Islet of Langerhans (tissue), 1 donor: Measurements from ENCODE around the gene SNN.

Experiments
- FAIRE-seq: peaks from one replicate; lab custom pipeline; 2011; peaks lifted over from hg19 to GRCh38; lab: Jason Lieb, UNC

Gene SNN

DNA sequence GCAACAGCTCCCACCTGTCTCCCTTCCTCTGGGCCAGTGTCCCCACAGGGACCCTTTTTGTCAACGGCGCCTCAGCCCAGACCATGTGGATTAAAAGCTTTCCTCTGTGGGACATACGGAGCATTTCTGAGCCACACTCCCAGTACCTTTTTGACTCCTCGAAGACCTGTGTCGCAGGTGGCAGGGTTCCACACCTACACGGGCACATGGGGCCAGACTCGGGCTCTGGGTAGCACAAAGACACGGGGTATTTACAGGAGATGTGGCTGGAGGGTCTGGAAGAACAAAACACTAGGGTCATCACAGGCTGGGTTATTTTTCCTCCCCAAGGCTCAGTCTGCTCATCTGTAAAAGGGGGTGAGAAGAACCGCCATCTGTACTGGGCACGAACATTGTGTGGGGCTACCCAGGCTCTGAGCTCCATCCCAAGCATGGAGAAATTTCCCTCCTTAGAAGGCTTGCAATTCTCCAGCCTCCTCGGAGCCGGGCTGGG lies 32.5 kb upstream of the SNN start:
- FAIRE-seq, result no peak

DNA sequence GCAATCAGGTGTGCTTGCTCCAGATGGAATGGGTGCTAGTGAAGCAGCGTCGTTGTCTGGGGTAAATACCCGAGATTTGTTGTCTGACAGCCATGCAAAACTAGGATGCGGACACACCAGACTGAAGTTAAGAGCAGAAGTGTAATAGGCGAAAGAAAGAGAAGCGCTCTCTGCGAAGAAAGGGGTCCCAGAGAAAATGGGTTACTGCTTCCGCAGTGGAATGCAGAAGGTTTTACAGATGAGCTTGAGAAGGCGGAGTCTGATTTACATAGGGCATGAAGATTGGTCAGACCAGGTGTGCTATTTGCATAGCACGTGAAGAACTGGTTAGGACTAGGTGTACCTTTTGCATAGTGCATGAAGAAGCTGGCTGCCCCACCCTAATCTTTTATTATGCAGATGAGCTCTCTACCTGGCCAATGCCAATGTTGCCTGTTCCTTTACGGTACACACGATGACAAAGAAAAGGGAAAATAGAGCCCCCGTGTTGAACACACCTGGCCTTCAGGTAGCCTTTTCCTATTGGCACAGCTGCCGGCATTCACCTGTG lies 32.0 kb upstream of the SNN start:
- no peak for FAIRE-seq

DNA sequence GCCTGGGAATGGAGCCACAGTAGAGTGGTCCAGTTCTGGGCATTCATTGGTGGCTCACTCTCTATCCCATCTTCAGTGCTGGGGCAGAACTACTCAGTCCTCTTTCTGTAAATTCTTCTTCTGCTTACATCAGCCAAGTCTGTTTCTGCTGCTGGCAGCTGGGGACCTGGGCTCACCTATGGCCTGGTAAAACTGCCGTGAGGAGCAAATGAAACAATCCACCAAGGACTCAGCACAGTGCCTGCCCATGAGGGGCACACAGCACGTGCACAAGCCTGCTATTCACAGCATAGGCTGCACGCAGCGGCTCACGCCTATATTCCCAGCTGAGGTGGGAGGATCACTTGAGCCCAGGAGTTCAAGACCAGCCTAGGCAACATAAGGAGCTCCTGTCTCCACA lies 30.9 kb upstream of the SNN start:
- no peak for FAIRE-seq

DNA sequence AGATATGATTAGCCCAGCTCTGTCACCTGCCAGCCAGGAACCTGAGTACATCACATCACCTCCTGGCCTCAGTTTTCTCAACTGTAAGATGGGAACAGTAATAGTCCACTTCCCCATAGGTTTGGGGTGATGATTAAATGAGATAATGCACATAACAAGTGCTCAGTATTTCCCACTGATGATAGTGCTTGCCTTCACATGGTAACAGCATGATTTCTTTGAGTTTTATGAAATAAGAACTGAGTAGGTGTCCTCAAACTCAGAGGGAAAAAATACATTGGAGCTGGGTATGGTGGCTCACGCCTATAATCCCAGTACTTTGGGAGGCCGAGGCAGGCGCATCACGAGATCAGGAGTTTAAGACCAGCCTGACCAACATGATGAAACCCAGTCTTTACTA lies 30.1 kb upstream of the SNN start:
- no peak for FAIRE-seq

DNA sequence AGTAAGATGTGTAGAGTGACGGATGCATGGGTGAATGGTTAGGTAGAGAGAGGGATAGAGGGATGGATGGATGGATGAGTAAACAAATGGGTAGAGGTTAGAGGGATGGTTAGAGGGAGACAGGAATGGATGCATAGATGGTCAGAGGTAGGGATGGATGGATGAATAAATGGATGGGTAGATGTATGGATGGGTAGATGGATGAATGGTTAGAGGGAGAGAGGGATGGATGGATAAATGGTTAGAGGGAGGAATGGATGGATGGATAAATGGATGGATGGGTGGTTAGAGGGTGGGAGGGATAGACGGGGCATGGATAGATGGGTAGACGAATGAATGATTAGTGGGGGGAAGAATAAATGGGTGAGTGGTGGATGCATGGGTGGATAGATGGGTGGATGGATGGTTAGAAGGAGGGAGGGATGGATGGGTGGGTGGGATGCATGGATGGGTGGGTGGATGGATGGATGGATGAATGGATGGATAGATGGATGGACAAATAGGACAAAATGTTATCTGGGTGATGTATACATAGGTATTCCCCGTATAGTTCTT lies 29.2 kb upstream of the SNN start:
- no peak for FAIRE-seq

DNA sequence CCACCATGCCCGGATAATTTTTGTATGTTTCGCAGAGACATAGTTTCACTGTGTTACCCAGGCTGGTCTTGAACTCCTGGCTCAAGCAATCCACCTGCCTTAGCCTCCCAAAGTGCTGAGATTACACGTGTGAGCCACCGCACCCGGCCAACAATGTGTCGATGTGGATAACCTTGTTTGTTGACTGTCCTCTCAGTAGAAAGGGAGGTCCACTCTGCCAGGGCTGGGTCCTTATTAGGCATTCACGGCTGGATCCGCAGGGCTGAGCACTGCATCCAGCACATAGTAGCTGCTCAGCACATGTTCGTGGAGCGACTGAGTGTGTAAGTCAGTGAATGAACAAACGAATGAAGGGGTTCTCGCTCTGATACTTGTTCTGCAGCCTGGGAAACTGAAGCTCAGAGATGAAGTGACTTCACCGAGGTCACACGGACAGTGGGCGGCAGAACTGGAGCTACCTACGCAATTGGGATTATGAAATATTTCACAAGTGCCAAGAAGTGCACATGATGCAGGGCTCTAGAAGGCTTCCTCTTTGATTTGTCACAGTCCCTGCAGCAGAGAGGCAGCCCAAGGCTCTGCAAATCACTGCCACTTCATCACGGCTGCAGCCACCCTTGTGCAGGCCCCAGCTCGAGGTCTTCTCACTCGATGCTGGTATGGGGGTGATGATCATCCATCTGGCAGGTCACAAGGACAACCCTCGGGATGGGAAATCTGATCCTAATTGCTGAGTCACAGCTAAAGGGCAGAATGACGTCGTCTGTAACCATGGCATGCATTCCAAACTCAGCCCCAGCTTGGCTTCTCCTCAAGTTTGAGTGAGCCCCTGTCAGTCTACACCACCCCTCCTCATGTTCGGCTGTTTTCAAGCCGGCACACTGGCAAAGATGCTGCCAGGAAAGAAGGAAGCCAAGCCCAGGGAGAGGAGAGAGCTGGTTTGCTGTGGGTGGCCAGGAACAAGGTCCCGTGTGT lies 28.0 kb upstream of the SNN start:
- no peak for FAIRE-seq

DNA sequence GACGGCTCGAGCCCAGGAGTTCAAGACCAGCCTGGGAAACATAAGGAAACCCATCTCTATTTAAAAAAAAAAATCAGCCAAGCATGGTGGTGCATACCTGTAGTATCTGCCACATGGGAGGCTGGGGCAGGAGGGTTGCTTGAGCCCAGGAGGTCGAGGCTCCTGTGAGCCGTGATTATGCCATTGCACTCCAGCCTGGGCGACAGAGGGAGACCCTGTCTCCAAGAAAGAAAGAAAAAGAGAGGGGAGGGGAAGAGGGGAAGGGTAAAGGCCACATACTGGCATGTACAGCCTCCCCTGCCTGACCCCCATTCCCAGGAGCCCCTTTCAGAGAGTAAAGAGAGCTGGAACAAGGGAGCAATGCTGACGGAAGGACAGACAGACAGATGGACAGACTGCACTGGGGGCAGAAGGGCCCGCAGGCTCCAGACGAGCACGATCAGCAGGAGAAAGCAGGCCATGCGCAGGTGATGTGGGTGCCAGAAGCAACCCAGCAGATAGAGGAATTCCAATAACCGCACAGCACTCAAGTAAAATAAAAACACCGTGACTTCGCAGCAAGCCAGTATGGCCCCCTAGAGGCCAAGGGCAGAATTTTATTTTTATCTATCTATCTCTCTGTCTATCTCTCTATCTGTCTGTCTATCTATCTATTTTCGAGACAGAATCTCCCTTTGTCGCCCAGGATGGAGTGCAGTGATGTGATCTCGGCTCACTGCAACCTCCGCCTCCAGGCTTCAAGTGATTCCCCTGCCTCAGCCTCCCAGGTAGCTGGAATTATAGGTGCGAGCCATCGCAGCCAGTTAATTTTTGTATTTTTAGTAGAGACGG lies 27.1 kb upstream of the SNN start:
- FAIRE-seq, result no peak

DNA sequence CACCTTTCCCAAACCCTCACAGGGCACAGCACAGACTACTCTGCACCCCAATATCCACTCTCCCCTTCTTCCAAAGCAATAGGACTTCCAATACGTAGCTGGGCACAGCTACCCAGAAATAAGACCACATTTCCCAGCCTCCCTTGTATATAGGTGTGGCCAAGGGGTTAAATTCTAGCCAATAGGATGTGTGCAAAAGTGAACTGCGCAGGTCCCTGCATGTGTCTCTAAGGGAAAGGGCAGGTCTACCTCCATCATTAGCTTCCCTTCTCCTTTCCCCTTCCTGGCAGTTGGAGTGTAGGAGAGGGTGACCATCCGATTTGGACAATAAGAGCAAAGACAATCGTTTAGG lies 25.5 kb upstream of the SNN start:
- FAIRE-seq, result no peak

DNA sequence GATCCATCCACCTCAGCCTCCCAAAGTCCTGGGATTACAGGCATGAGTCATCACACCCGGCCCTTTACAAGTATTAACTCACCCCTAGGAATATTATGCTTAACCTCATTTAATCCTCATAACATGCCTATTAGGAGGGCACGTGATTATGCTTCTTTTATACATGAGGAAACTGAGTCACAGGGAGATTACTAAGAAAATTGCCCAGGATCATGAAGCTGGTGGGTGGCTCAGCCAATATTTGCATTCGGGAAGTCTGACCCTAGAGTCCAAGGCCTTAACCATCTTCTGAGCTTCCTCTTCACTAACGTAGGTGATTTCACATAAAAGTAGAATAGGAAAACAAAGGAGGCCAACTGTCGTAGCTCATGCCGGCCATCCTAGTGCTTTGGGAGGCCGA lies 19.0 kb upstream of the SNN start:
- no peak for FAIRE-seq

DNA sequence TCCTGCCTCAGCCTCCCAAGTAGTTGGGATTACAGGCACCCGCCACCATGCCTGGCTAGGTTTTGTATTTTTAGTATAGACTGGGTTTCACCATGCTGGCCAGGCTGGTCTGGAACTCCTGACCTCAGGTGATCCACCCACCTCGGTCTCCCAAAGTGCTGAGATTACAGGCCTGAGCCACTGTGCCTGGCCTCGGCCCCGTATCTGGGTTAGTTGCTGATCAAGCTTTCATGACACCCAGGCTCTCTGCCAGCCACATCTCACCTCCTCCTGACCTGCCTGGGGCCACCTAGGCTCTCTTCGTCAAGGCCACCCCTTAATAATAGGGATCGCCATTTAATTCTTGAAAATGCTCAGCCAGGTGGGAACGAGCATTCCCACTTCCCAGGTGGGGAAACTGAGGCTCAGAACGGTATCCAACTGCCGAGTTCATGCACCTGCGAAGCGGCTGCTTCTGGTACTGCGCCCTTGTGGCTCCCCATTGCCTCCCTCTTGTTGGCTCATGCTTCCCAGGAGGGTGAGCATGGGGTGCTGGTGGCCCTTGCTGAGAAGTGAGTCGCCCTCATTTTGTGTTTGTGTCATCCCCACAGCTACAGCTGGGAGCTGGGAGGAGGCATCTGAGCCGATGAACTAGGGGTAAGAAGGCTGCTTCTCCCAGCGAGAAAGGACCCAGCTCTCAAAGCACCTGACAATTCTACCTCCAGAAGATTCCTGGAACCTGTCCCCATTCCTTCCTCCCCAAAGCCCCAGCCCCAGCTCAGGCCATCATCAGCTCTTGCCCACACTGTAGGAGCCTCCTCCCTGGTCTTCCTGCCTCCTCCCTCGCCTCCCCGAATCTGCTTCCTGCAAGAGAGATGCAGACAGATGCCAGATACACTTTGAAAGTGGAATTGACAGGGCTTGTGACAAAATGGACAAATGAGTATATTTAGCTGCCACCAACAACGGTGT lies 17.3 kb upstream of the SNN start:
- FAIRE-seq, result no peak

DNA sequence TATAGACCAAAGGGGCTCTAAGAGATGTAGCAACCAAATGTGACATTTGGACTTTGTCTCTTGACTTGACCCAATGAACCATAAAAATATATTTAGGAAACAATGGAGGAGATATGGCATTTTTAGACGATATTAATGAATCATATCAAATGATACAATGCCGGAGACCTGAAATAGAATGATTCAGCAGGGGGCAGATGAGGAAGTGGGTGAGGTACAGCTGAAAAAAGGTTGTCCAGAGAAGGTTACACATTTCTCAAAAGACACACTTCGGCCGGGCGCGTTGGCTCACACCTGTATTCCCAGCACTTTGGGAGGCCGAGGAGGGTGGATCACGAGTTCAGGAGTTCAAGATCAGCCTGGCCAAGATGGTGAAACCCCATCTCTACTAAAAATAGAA lies 16.5 kb upstream of the SNN start:
- FAIRE-seq, result no peak

DNA sequence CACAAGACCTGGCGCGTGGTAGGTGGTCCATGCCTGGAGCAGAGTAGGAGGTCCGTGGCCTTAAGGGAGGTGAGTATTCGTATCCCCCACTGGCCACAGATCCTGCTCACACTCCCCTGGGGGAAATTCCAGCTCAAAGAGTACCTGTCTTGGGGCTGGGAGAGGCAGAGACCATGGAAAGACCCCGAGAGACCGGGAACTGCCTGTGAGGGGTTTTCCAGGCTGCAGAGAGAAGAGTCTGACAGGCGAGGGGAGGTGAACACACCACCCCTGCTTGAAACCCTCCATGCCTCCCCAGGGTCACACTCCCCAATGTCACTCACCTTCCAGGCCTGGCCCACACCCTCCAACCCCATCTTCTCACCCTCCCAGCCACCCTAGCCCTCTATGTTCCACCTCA lies 12.6 kb upstream of the SNN start:
- no peak for FAIRE-seq

DNA sequence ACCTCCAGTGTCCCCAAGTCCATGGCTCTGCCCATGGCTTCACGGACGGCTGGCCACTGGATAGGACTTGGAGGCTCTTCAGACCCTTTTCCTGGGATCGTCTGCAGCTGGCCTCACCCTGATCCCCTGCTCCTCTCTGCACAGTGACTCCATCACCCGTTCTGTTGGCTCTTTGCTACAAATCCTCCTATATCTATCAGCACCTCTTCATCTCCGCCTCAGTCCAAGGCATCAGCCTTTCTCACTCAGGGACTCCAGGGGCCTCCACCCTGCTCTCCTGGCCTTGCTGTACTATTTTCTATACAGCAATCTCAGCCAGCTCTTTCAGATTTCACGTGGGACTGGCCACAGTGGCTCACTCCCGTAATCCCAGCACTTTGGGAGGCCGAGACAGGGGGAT lies 10.7 kb upstream of the SNN start:
- no peak for FAIRE-seq

DNA sequence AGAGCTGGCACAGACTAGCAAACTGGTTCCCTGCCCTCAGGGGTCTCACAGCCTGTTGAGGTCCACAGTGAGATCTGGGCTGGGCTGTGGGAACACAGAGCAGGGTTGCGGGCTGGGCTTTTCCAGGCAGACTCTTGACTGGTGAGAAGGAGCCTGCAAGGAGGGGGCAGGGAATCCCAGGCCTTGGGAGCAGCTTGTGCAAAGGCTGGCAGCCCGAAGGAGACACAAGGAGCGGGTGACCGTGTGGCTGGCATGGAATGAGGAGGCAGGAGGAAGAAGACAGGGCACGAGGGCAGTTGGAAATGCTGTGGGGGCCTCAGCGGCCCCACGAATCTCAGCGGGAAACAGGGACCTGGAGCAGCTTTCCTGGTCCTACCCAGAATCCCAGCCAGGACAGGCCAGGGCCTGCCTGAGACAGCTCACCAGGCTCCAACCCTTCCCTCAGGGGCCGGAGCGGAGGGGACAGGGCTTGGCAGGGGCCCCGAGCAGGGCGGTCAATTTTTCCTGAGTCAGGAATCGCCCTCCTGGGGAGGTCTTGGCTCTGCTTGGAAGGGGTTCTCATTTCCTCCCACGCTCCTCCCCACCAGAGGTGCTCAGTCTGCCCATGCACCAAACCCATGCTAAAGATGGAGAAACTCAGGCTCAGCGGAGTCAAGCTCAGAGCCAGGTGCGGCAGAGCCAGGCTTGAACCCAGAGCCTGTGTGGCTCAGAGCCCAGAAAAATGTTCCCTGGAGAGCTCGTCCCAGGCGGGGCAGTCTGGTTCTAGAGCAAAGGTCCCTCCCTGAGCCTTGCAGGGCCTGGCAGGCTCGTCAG lies 9.2 kb upstream of the SNN start:
- no peak for FAIRE-seq

DNA sequence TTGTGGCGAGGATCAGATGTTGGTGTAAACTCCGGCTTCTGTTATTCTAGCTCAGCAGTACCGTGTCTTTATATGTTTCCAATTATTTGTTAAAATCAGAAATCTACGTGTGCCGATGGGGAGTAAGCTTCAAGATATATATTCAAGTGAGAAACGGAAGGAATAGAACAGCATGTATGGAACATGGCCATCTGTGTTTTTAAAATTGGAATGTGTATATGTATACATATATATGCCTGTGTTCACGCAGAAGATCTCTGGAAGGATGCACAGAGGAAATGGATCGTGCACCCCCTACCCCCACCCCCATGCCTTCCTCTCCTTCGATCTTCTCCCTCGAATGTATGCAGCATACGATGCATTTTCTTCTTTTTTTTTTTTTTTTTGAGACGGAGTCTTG lies 7.7 kb upstream of the SNN start:
- FAIRE-seq, result no peak

DNA sequence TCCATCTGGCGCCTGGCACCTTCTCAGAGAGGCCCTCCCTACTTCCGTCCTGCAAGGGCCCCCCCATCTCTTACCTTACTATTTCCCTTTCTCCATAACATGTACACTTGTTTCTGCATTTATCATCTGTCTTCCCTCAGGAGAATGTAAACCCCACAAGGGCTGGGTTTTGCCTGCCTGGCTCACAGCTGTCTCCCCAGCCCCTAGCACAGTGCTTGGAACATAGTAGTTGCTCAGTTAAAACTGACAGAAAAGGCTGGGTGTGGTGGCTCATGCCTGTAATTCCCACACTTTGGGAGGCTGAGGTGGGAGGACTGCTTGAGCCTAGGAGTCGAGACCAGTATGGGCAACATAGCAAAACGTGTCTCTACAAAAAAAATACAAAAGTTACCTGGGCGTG lies 5.7 kb upstream of the SNN start:
- no peak for FAIRE-seq

DNA sequence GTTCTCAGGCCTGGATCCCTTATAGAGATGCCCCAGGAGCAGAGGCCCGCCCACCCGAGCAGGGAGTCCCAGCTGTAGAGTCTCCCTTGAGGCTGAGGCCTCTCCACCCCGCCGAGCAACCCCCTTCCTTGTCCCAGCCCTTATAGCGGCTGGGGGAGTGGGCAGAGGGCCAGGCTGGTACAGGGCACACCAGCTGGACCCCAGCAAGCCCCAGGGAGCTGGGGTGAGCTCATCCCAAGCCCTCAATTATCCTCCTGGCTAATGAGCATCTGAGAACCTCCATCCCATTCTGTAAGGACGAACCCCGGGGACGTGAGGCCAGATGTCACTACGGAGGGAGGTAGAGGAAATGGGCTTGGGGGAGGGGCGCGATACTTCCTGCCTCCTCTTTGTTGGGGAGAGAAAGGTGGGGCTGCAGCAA lies 3.2 kb upstream of the SNN start:
- no peak for FAIRE-seq

DNA sequence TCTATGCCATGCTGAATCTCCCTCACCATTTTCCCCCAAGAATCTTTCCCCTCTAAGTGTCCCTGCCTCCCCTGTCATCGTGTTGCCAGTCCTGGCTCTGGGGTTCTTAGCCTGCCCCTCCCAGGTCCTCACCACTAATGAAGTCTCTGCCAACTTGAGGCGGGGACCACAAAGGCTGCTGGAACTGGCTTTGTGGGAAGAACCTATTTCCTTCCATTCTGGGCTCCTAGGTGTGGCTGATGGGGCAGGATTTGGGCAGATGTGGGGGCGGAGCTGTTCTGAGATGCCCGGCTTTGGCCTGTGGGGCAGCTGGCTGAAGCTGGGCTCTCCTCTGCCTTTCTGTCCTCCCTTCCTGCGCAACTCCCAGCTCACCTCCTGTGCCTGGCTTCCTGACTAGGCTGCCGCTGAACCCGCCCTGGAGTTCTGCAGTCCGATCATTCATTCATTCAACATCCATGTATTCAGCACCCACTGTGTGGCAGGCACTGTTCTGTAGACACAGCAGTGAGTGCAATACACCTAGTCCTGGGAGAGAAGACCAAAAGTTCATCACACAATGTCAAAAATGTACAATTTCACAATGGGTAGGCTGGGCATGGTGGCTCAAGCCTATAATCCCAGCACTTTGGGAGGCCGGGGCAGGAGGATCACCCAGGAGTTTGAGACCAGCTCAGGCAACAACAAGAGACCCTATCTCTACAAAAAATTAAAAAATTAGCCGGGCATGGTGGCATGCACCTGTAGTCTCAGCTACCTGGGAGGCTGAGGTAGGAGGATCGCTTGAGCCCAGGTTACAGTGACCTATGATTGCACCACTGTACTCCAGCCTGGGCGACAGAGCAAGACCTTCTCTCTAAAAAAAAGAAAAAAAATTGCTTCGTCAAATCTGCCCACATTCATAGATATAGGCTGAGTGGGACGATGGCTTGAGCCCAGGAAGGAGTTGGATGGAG lies 1.9 kb upstream of the SNN start:
- no peak for FAIRE-seq

DNA sequence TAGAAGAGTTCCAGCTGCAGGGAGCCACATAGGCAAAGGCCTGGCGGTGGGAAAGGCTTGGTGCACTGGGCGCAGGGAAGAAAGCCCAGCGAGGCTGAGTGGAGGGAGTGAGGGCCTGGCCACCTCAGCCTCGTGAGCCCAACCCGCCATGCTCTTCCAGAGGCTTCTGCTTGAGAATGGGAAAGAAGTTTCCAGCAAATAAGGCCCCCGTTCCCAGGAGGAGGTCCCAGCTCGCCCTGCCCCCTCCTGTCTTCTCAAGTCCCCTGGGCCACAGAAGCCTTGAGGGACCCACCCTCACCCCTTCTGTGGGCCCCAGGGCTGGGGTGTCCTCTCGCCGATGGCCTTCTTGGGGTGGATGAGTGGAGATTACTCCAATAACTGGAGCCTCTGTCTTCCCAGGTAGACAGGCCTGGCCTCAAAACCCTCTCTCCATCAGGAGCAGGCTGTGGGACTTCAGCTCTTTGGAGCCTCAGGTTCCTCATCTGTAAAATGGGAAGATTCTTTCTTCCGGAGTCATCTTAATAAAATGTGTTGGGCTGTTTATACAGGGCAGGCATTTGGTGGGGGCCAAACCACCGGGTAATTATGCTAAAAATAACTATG lies 933 bp upstream of the SNN start:
- FAIRE-seq, result no peak
